ENCODE measurements around the gene PAQR5. TPM values are rescaled to one million over a fixed set of nuclear protein-coding genes. Genes with fewer than 3 reads are reported as not detected.

The PAQR5 gene
- total RNA-seq, 3 donors from 2014 or later = 0.96 to 2.6 (median 2.0) TPM

DNA sequence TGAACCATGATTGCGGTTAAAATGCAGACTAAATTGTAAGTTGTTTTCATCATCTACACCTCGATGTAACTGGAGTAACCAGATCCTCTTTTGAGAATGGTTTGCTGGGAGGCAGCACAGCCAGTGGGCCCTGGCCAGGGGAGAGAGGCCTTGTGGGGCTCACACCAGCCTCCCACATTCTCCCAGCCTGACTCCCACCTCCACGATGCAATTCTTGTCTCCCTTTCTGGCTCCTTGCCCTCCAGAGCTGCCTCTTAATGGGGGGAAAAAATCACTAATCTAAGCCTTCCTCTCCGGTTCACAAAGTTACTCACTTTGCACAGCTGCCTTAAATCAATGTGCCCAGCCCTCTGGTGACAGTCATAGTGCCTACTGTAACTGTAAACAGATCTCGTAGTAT, 17.9 kb upstream of the PAQR5 start:
- TF ChIP-seq, protein P1, sequence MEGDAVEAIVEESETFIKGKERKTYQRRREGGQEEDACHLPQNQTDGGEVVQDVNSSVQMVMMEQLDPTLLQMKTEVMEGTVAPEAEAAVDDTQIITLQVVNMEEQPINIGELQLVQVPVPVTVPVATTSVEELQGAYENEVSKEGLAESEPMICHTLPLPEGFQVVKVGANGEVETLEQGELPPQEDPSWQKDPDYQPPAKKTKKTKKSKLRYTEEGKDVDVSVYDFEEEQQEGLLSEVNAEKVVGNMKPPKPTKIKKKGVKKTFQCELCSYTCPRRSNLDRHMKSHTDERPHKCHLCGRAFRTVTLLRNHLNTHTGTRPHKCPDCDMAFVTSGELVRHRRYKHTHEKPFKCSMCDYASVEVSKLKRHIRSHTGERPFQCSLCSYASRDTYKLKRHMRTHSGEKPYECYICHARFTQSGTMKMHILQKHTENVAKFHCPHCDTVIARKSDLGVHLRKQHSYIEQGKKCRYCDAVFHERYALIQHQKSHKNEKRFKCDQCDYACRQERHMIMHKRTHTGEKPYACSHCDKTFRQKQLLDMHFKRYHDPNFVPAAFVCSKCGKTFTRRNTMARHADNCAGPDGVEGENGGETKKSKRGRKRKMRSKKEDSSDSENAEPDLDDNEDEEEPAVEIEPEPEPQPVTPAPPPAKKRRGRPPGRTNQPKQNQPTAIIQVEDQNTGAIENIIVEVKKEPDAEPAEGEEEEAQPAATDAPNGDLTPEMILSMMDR (IDR thresholded peaks at IDR 0.05) = no peak
- Histone ChIP-seq H3K36me3 (no peaks in the 10 kb centered on the region), H3K4me1 (no peaks in the 10 kb centered on the region), H3K9me3 (no peaks in the 10 kb centered on the region), H3K27ac (no peak overlapping the region), H3K27me3 (no peaks in the 10 kb centered on the region), H3K4me3 (no peak overlapping the region)
- intact Hi-C loops (cut with DNase I; ENCODE audit: low total_unique reads) = no loop called here
- DNase-seq (ENCODE audit: low spot score in 2 of 2) = no peak

- TF ChIP-seq POLR2AphosphoS5 (IDR thresholded peaks at IDR 0.05) = no peak
- Histone ChIP-seq H3K36me3 (no peaks in the 10 kb centered on the region), H3K9me3 (no peaks in the 10 kb centered on the region), H3K27me3 (no peaks in the 10 kb centered on the region), H3K4me1 (no peaks in the 10 kb centered on the region), H3K27ac (no peak overlapping the region), H3K4me3 (no peak overlapping the region)
- intact Hi-C loops (cut with DNase I; ENCODE audit: low total_unique reads) = no loop called here
- no peak for DNase-seq (ENCODE audit: low spot score in 2 of 2)
These were observed 16.5 kb upstream of the PAQR5 start for GRCh38 chr15:69282104-69282743.

- TF ChIP-seq, protein P1 (IDR thresholded peaks at IDR 0.05) = no peak
- TF ChIP-seq POLR2A (IDR thresholded peaks at IDR 0.05) (no peak), POLR2AphosphoS5 (IDR thresholded peaks at IDR 0.05) (no peak)
- intact Hi-C loops (cut with DNase I; ENCODE audit: low total_unique reads) = no loop called here
- no peak overlapping the region for H3K27ac ChIP-seq
- no peaks in the 10 kb centered on the region for H3K27me3 ChIP-seq
- no peaks in the 10 kb centered on the region for H3K9me3 ChIP-seq
- H3K4me1 ChIP-seq = no peaks in the 10 kb centered on the region
- DNase-seq (ENCODE audit: low spot score in 2 of 2) = no peak
- no peaks in the 10 kb centered on the region for H3K36me3 ChIP-seq
- H3K4me3 ChIP-seq = no peak overlapping the region
These were observed 12.9 kb upstream of the PAQR5 start for GRCh38 chr15:69285834-69286233.

DNA sequence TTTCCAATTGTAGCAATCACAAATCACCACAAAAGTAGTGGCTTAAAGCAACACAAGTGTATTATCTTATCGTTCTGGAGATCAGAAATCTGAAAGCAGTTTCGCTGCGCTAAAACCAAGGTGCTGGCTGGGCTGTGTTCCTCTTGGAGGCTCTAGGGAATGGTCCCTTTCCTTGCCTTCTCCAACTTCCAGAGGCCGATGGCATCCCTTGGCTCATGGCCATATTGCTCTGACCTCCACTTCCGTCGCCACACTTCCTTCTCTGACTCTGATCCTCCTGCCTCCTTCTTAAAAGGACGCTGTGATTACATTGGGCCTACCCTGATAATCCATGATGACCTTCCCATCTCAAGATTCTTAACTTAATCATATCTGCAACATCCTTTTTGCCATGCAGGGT, 10.7 kb upstream of the PAQR5 start:
- intact Hi-C loops (cut with DNase I; ENCODE audit: low total_unique reads) = no loop called here

GRCh38 chr15:69288531-69289341, 10.0 kb upstream of the PAQR5 start:
- Histone ChIP-seq H3K9me3 (no peaks in the 10 kb centered on the region), H3K36me3 (no peaks in the 10 kb centered on the region), H3K4me3 (peak overlapping the region in 1 of 3 donors; percentile 43), H3K27me3 (no peaks in the 10 kb centered on the region), H3K4me1 (no peaks in the 10 kb centered on the region), H3K27ac (peak overlapping the region; percentile 6 to 32)
- DNase-seq (ENCODE audit: low spot score in 2 of 2) = peak in 1 of 2 donors; percentile 27
- TF ChIP-seq POLR2AphosphoS5 (IDR thresholded peaks at IDR 0.05) = no peak
- TF ChIP-seq, protein P1 (IDR thresholded peaks at IDR 0.05) = no peak
- TF ChIP-seq POLR2A (IDR thresholded peaks at IDR 0.05) = no peak
- intact Hi-C loops (cut with DNase I; ENCODE audit: low total_unique reads) = no loop called here

More for the DNA sequence above, 10.7 kb upstream of the PAQR5 start:
- TF ChIP-seq POLR2AphosphoS5 (IDR thresholded peaks at IDR 0.05) = no peak
- no peak for TF ChIP-seq POLR2A (IDR thresholded peaks at IDR 0.05)
- Histone ChIP-seq H3K4me3 (no peak overlapping the region), H3K36me3 (no peaks in the 10 kb centered on the region), H3K4me1 (no peaks in the 10 kb centered on the region), H3K9me3 (no peaks in the 10 kb centered on the region), H3K27me3 (no peaks in the 10 kb centered on the region), H3K27ac (no peak overlapping the region)
- DNase-seq (ENCODE audit: low spot score in 2 of 2) = no peak
